H1 (cell line): ENCODE data around the gene LDHB. TPM values are rescaled to one million over a fixed set of nuclear protein-coding genes. Genes with fewer than 3 reads are reported as not detected.

Experiments used
- FOSL1 ChIP-seq: IDR thresholded peaks from 2 replicates; pipeline ENCODE4 v1.6.1; 2011; ENCODE audit warnings: mild to moderate bottlenecking, low read depth, low read length, moderate library complexity; ENCODE audit not compliant: insufficient read depth
- POLR2AphosphoS5 ChIP-seq: IDR thresholded peaks from 2 replicates; pipeline ENCODE4 v1.6.1; 2011; ENCODE audit warnings: low read depth, low read length
- SAP30 ChIP-seq: fragments of 300-600 bp; sonication (generic); IDR thresholded peaks from 2 replicates; pipeline ENCODE4 v1.7.1; 2012; ENCODE audit warnings: low read length, moderate library complexity, mild to moderate bottlenecking, inconsistent platforms; ENCODE audit not compliant: insufficient read depth, insufficient replicate concordance
- polyA plus RNA-seq, 7 experiments: library from polyadenylated mRNA; depleted of rRNA in 3 of 7; stranded (reverse) in 5 of 7; unstranded in 2 of 7; fragments of >200 nt in 5 of 7; fragments of 200-250 nt in 2 of 7; gene quantifications; 1 replicate in 5 of 7; 2 replicates in 1 of 7; 4 replicates in 1 of 7; pipeline versions ENCODE4 v1.2.1 to v1.2.3, GENCODE V29; 2011 to 2013; ENCODE audit warnings: missing spikeins in 2 of 7, mixed read lengths in 2 of 7
- total RNA-seq: library from RNA; stranded (reverse); fragmentation: NEBNext Ultra II Directional; extraction: Animal tissue kit (Norgen Biotek cat#: 25700); gene quantifications from 2 replicates; pipeline ENCODE4 v1.2.1, GENCODE V29; 2021

The LDHB gene
- total and polyA plus RNA-seq, 2 of the 8 experiments (the other 6 are each of a cell fraction or from before 2014, with no cell fraction given): 1,177 to 1,781 TPM

GRCh38 chr12:21600196-21600595, 57.4 kb downstream of the LDHB start (continued):
- TF ChIP-seq POLR2AphosphoS5 (no peak), FOSL1 (no peak), SAP30 (no peak)
- TF ChIP-seq, all 59 proteins: peak for 0
